Endothelial cell of umbilical vein (primary cell): ENCODE results near the gene HMX2. TPM values are rescaled to one million over a fixed set of nuclear protein-coding genes. Genes with fewer than 3 reads are reported as not detected.
A peak's percentile ranks its signal among the peaks of the same experiment; 100 is the strongest.

Experiments
- BruUV-seq: library from RNA; stranded (reverse); fragments of 400-500 nt; replicated peaks from 2 replicates; lab custom pipeline; 2021; lab: Mats Ljungman, UMichigan
- CTCF ChIA-PET: fragments of 300-600, 350-600 bp; sonication (Branson Sonifier 250); formaldehyde crosslinking; loops from one replicate; lab custom pipeline; 2021; ENCODE audit warnings: antibody characterized with exemption, inconsistent platforms; lab: Charles Lee
- POLR2A ChIA-PET: fragments of 300-600, 350-600 bp; sonication (Branson Sonifier 250); formaldehyde crosslinking; loops from one replicate; lab custom pipeline; 2021; ENCODE audit warnings: antibody characterized with exemption, inconsistent platforms; lab: Charles Lee
- DNase-seq: peaks from one replicate; pipeline ENCODE4 v3.0.0-alpha.2; 2011; ENCODE audit warnings: low read depth, low spot score
- FAIRE-seq: peaks from 2 replicates; lab custom pipeline; 2011; peaks lifted over from hg19 to GRCh38; lab: Jason Lieb, UNC
- H2AFZ ChIP-seq: 2 replicates; pipeline ENCODE4 v1.6.0; 2012; ENCODE audit warnings: low read depth, low read length, control low read depth, inconsistent platforms
- H3K27ac ChIP-seq: 2 replicates; pipeline ENCODE4 v1.5.1; 2011; ENCODE audit warnings: low read depth, mild to moderate bottlenecking, control low read depth, low read length, moderate library complexity; ENCODE audit not compliant: insufficient read depth
- H3K27me3 ChIP-seq, 2 experiments: 2 replicates each; pipeline versions ENCODE4 v1.6.0 to v1.6.1; 2011; ENCODE audit warnings: low read length in 2 of 2, mixed read lengths in 1 of 2; ENCODE audit not compliant: control insufficient read depth in 2 of 2, insufficient read depth in 2 of 2
- H3K36me3 ChIP-seq, 2 experiments: 2 replicates in 1 of 2; 3 replicates in 1 of 2; pipeline ENCODE4 v1.5.1; 2011; ENCODE audit warnings: low read length in 2 of 2, mild to moderate bottlenecking in 1 of 2, moderate library complexity in 1 of 2; ENCODE audit not compliant: control insufficient read depth in 2 of 2, insufficient read depth in 2 of 2; ENCODE audit errors: extremely low read depth in 1 of 2
- H3K4me1 ChIP-seq: 3 replicates; pipeline ENCODE4 v1.5.1; 2011; ENCODE audit warnings: mild to moderate bottlenecking, low read length; ENCODE audit not compliant: control insufficient read depth, insufficient read depth; ENCODE audit errors: extremely low read depth
- H3K4me2 ChIP-seq: 2 replicates; pipeline ENCODE4 v1.6.1; 2011; ENCODE audit warnings: low read length, control low read depth, mixed read lengths; ENCODE audit not compliant: insufficient read depth
- H3K4me3 ChIP-seq, 3 experiments: fragments of 200-600 bp in 1 of 3; sonication (generic), shearing (Covaris generic) in 1 of 3; replicated peaks in 1 of 3; 2 replicates each; pipeline ENCODE4 v1.5.1; 2011 to 2016; ENCODE audit warnings: control low read depth in 3 of 3, low read length in 3 of 3, mild to moderate bottlenecking in 2 of 3, inconsistent platforms in 1 of 3, low read depth in 1 of 3, moderate library complexity in 1 of 3; ENCODE audit not compliant: insufficient read depth in 1 of 3
- H3K79me2 ChIP-seq: 2 replicates; pipeline ENCODE4 v1.6.0; 2012; ENCODE audit warnings: low read length, inconsistent platforms; ENCODE audit not compliant: control insufficient read depth, insufficient read depth
- H3K9ac ChIP-seq: replicated peaks from 2 replicates; pipeline ENCODE3; 2011; ENCODE audit warnings: low read length, control low read depth; ENCODE audit not compliant: insufficient read depth; ENCODE audit errors: extremely low read depth
- H3K9me1 ChIP-seq: replicated peaks from 3 replicates; pipeline ENCODE4 v1.6.0; 2011; ENCODE audit warnings: mild to moderate bottlenecking, low read length; ENCODE audit not compliant: control insufficient read depth, insufficient read depth; ENCODE audit errors: extremely low read depth
- H3K9me3 ChIP-seq: replicated peaks from 2 replicates; pipeline ENCODE4 v1.5.1; 2012; ENCODE audit warnings: low read length, inconsistent platforms; ENCODE audit not compliant: control insufficient read depth, insufficient read depth
- H4K20me1 ChIP-seq: replicated peaks from 2 replicates; pipeline ENCODE3; 2011; ENCODE audit warnings: mild to moderate bottlenecking, low read length; ENCODE audit not compliant: control insufficient read depth, insufficient read depth; ENCODE audit errors: extremely low read depth
- EZH2 ChIP-seq: IDR thresholded peaks from 2 replicates; pipeline ENCODE4 v1.6.1; 2012; ENCODE audit warnings: borderline replicate concordance, low read depth, mild to moderate bottlenecking, moderate library complexity, low read length, inconsistent platforms; ENCODE audit not compliant: severe bottlenecking
- FOS ChIP-seq: IDR thresholded peaks from 2 replicates; pipeline ENCODE4 v1.6.1; 2011; ENCODE audit warnings: mild to moderate bottlenecking, low read length, moderate library complexity, borderline replicate concordance; ENCODE audit not compliant: insufficient read depth
- GATA2 ChIP-seq: IDR thresholded peaks from 2 replicates; pipeline ENCODE4 v1.7.0; 2011; ENCODE audit warnings: low read depth, mild to moderate bottlenecking, moderate library complexity, mixed read lengths, low read length; ENCODE audit not compliant: insufficient read length, insufficient read depth
- JUN ChIP-seq: IDR thresholded peaks from 2 replicates; pipeline ENCODE4 v1.6.1; 2011; ENCODE audit warnings: borderline replicate concordance, low read depth; ENCODE audit not compliant: insufficient read length, insufficient read depth
- MYC ChIP-seq: IDR thresholded peaks from one replicate; pipeline ENCODE4 v1.6.1; 2011; ENCODE audit warnings: mild to moderate bottlenecking, low read depth, low read length
- POLR2A ChIP-seq: IDR thresholded peaks from 2 replicates; pipeline ENCODE4 v1.6.1; 2012; ENCODE audit warnings: low read depth, mild to moderate bottlenecking, control low read depth, low read length
- POLR2AphosphoS5 ChIP-seq: IDR thresholded peaks from 2 replicates; pipeline ENCODE4 v1.6.1; 2012; ENCODE audit warnings: low read depth, mild to moderate bottlenecking, control low read depth, low read length, moderate library complexity; ENCODE audit not compliant: insufficient read depth
- dilution Hi-C: fragments of 300-500 bp; cut with MboI; formaldehyde crosslinking; loops from one replicate; pipeline ENCODE4 v1.15.0; 2019; ENCODE audit warnings: low sequenced_read_pairs; ENCODE audit not compliant: extremely low pct_ligation_motif_present
- intact Hi-C: fragments of 100-400 bp; cut with micrococcal nuclease; formaldehyde crosslinking; loops from one replicate; pipeline ENCODE4 v1.10.0; 2022
- polyA plus RNA-seq, 4 experiments: library from polyadenylated mRNA; depleted of rRNA in 3 of 4; stranded (reverse) in 3 of 4; unstranded in 1 of 4; fragments of >200 nt; gene quantifications; 2 replicates each; pipeline versions ENCODE4 v1.2.1 to v1.2.3, GENCODE V29; 2011 to 2012; ENCODE audit warnings: missing spikeins in 1 of 4
- total RNA-seq: library from RNA; stranded (reverse); gene quantifications from 2 replicates; pipeline ENCODE4 v1.2.3, GENCODE V29; 2021
- TF ChIP-seq, protein P1 (sequence below): IDR thresholded peaks from 2 replicates; pipeline ENCODE4 v1.6.1; 2011; ENCODE audit not compliant: insufficient read depth, insufficient read length
- TF ChIP-seq, protein P2 (sequence below), 2 donors: IDR thresholded peaks; 1 replicate in 1 of 2; 2 replicates in 1 of 2; pipeline ENCODE4 v1.5.1; 2011; ENCODE audit warnings: low read length in 2 of 2, mild to moderate bottlenecking in 2 of 2, moderate library complexity in 2 of 2, control low read depth in 1 of 2, inconsistent platforms in 1 of 2, low read depth in 1 of 2; ENCODE audit not compliant: insufficient read depth in 1 of 2; ENCODE audit errors: extremely low read depth in 1 of 2

Gene HMX2
- total and polyA plus RNA-seq, 2 donors (not counting 3 experiments of a cell fraction or from before 2014, with no cell fraction given), result not detected

DNA sequence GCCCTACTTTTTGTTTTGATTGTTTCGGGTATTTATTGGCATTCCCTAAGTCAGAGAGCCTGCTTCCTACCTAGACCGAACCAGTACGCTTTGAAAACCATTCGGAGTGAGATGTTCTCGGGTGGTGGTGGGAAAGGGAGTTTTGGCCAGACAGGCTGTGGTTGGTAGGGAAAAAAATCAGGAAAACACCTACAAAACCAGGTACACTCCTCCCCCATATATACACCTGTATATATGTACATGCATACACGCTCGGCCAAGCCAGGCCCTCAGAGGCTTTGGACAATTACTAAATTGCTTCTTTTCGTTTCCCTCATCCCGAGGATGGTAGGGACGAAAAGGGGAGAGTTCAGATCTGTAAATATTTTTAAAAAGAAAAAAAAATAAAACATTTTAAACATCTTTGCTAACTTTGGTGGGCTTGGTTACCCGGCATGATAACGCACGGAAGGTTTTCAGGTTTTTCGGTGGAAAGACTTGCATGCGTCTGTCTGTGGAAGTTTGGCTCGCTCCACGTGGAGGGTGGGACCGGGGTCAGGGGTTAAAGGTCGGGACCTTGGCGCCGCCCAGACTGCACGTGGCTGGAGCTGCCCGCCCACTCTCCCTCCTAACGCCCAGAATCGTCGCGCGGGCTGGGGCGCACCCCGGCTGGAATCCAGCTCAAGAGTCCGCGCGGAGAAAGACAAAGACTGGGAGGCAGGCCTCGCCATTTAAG, 2.5 kb downstream of the HMX2 start:
- Histone ChIP-seq H3K9me1 (no peaks in the 10 kb centered on the region), H3K4me3 (no peak overlapping the region), H3K4me2 (peak overlapping the region; percentile 32), H3K79me2 (peaks cover 12% of the 10 kb centered on the region), H3K9me3 (no peaks in the 10 kb centered on the region), H3K27me3 (peaks cover 67 to 79% of the 10 kb centered on the region in 2 experiments), H2AFZ (no peak overlapping the region), H3K4me1 (peaks cover 11% of the 10 kb centered on the region), H3K27ac (no peak overlapping the region), H3K36me3 (no peaks in the 10 kb centered on the region), H3K9ac (no peak overlapping the region), H4K20me1 (no peaks in the 10 kb centered on the region)
- DNase-seq (no peak), FAIRE-seq (no peak)
- POLR2A ChIA-PET, result no interaction called here
- no TSS peak for BruUV-seq
- CTCF ChIA-PET, result interaction anchor here (0.5 to 3.1 kb wide), 4 partner anchors 8 to 926 kb away, joined by 3 to 20 read pairs (median 8); no protein-coding TSS in a partner anchor
- TF ChIP-seq EZH2 (no peak), FOS (no peak), JUN (no peak), GATA2 (no peak), POLR2A (no peak), MYC (no peak), POLR2AphosphoS5 (no peak)
- TF ChIP-seq, protein P1, sequence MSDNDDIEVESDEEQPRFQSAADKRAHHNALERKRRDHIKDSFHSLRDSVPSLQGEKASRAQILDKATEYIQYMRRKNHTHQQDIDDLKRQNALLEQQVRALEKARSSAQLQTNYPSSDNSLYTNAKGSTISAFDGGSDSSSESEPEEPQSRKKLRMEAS, result no peak
- TF ChIP-seq, protein P2, sequence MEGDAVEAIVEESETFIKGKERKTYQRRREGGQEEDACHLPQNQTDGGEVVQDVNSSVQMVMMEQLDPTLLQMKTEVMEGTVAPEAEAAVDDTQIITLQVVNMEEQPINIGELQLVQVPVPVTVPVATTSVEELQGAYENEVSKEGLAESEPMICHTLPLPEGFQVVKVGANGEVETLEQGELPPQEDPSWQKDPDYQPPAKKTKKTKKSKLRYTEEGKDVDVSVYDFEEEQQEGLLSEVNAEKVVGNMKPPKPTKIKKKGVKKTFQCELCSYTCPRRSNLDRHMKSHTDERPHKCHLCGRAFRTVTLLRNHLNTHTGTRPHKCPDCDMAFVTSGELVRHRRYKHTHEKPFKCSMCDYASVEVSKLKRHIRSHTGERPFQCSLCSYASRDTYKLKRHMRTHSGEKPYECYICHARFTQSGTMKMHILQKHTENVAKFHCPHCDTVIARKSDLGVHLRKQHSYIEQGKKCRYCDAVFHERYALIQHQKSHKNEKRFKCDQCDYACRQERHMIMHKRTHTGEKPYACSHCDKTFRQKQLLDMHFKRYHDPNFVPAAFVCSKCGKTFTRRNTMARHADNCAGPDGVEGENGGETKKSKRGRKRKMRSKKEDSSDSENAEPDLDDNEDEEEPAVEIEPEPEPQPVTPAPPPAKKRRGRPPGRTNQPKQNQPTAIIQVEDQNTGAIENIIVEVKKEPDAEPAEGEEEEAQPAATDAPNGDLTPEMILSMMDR (IDR thresholded peaks at IDR 0.05; ENCODE audit: extremely low read depth in 1 of 2, insufficient read depth in 1 of 2, low read depth in 1 of 2, low read length in 2 of 2), result no peak
- intact Hi-C loops (loop anchor here (5.0 to 10.0 kb wide), 2 partner anchors 298 to 1006 kb away; no protein-coding TSS in a partner anchor), dilution Hi-C loops (no loop called here)
